NOMO-1 (cell line): ENCODE data around the gene ALDH2.
"Not testable (repeated sequence)": the region's sequence is repeated elsewhere in the genome, so short reads cannot be mapped to it uniquely, and the experiment has no call there.

Experiments
- DNase-seq, 2 experiments: peaks; one replicate each; lab custom pipeline; 2025; ENCODE audit not compliant: unreplicated experiment in 2 of 2; lab: John Stamatoyannopoulos, UW

Gene ALDH2

GRCh38 chr12:111758120-111758561 is 8.6 kb upstream of the ALDH2 start:
- no peak for DNase-seq

DNA sequence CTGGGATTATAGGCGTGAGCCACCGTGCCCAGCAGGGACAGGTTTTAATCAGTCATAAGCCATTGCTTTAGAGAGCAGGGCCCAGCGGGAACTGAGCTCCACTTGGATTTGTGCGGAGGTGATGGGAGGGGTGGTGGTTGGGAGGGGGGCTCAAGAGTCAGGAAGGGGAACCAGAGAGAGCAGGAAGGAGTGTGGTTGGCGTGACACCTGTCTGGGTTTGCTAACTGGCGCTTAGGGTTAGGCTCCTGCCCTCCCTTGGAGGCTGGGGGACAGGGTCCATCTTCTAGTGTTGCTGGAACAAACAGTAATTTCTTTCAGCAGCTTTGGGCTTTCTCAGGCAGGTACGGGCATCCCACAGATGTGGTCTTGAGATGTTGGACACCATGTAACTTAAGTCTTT is 7.5 kb upstream of the ALDH2 start:
- DNase-seq: no peak

DNA sequence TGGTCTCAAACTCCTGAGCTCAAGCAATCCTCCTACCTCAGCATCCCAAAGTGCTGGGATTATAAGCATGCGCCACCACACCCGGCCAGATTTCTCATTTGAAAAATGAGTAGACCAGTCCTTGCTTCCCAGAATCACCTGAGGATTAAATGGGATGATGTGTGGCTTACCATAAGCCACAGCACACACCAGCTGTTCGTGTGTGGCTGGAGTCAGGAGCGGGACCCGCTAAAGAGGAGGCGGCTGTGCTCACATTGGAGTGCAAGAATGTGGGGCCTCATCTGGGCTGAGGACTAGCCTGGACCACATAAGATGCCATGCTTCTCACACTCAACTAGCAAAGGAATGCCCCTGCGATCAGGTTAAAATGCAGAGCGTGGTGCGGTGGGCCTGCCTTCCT is 6.7 kb upstream of the ALDH2 start:
- no peak for DNase-seq

DNA sequence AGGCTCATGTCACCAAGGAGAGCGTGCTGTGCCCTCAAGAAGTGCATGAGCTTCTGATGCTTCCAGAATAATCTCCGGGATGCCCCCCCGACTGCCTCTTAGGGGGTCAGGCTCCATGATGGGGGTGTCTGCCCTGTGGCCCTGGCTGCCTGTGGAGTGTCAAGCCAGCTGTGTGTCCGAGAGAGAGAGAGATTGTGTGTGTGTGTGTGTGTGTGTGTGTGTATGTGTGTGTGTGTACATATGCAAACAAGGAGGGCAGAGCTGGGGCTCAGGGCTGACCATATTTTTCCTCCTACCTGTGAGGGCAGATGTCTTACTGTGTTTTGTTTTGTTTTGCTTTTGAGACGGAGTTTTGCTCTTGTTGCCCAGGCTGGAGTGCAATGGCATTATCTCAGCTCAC is 5.6 kb upstream of the ALDH2 start:
- no peak for DNase-seq

DNA sequence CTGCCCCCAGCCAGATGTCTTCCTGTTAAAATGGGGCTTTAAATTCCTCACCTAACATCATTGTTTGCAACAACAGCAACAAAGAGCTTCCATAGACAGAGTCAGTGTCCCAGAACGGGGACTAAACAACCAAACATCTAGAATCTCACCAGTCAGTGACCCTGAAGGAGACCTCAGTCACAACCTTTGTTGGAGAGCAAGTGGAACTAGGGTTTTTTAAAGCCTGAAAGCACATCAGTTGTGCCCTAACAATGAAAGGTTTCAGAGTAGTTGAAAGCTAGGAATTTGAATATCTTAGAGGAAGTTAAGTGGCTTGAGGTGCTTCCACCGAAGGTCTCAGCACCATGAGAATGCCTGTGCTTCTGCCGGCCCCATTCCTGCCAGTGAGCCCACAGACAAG is 5.0 kb upstream of the ALDH2 start:
- no peak for DNase-seq

DNA sequence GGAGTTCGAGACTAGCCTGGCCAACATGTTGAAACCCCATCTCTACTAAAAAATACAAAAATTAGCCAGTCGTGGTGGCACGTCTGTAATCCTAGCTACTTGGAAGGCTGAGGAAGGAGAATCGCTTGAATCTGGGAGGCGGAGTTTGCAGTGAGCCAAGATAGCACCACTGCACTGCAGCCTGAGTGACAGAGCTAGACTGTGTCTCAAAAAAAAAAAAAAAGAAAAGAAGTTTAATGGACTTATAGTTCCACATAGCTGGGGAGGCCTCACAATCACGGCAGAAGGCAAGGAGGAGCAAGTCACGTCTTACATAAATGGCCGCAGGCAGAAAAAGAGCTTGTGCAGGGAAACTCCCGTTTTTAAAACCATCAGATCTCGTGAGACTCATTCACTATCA is 3.2 kb upstream of the ALDH2 start:
- not testable (repeated sequence) for DNase-seq

GRCh38 chr12:111764120-111764821 is 2.5 kb upstream of the ALDH2 start:
- DNase-seq: no peak

GRCh38 chr12:111767362-111768158 is 827 bp downstream of the ALDH2 start:
- DNase-seq: no peak

- DNase-seq: no peak
Observed at GRCh38 chr12:111768159-111768895, 1.6 kb downstream of the ALDH2 start.

DNA sequence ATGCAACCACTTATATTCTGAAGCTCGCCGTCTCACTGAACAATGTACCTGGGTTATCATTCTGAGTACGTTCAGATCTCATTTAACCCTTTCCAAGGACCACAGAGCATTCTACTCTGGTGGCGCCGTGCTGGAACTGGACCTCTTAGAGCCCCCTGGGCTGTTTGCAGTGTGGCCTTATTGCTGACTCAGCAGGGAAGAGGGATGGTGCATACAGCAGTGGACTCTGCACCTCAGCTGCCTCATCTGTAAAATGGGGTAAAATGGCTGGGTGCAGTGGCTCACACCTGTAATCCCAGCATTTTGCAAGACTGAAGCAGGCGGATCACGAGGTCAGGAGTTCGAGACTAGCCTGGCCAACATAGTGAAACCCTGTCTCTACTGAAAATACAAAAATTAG is 2.9 kb downstream of the ALDH2 start:
- DNase-seq: no peak

GRCh38 chr12:111773801-111774551 is 7.2 kb downstream of the ALDH2 start:
- peak; percentile 77 to 79 for DNase-seq

- DNase-seq: peak; percentile 87 to 89
Observed at GRCh38 chr12:111775205-111776193, 8.8 kb downstream of the ALDH2 start.

DNA sequence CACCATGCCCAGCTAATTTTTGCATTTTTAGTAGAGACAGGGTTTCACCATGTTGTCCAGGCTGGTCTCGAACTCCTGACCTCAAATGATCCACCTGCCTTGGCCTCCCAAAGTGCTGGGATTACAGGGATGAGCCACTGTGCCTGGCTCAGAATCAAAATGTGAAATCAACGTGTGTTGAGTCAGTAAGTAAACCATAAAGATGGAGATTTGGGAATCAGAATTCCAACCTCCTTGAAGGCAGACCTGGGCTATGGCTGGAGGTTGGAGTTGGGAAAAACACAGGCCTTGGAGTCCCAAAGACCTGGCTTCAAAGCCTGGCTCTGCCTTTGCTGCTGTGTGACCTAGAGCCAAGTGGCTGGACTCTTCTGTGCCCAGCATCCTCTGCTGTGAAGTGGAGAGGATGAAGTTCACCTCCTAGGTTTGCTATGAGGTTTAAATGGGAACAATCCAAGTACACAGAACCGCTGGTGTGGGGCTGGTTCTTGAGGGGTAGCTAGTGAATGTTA is 10.2 kb downstream of the ALDH2 start:
- no peak for DNase-seq

- DNase-seq: peak; percentile 13 to 29
Observed at GRCh38 chr12:111777345-111778045, 10.8 kb downstream of the ALDH2 start.

- DNase-seq: no peak
Observed at GRCh38 chr12:111780166-111780565, 13.4 kb downstream of the ALDH2 start.

GRCh38 chr12:111780615-111781014 is 13.9 kb downstream of the ALDH2 start:
- no peak for DNase-seq

DNA sequence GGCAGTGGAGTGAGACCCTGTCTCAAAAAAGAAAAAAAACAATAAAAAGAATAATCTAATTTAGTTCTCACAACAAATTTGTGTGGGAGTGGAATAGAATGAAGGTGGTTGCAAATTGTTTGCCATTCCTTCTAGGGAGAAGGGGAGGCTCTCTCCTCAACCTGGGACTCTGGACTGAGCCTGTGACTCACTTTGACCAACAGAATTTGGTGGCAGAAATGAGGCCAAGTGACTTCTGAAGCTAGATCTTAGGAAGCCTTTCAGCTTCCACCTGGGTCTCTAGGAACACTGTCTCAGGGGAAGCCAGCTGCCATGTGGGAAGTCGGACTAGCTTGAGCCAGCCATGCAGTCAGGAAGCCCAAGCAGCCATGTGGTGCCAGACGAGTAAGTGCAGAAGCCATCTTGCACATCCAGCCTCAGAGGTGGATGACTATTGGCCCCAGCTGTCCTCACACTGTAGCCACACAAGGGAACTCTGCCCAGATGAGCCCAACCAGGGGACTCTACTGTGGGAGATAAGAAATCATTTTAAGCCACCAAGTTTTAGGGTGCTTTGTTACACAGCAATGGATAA is 14.4 kb downstream of the ALDH2 start:
- DNase-seq: no peak

GRCh38 chr12:111783046-111783445 is 16.3 kb downstream of the ALDH2 start:
- no peak for DNase-seq
